SH-SY5Y (cell line): ENCODE measurements around the gene ATG10.

Source experiments
- GATA2 ChIP-seq: IDR thresholded peaks from 2 replicates; pipeline ENCODE4 v1.6.1; 2011; ENCODE audit warnings: mild to moderate bottlenecking, low read depth, low read length
- GATA3 ChIP-seq: IDR thresholded peaks from 2 replicates; pipeline ENCODE4 v1.6.1; 2011; ENCODE audit warnings: low read depth, mild to moderate bottlenecking, low read length, moderate library complexity

DNA sequence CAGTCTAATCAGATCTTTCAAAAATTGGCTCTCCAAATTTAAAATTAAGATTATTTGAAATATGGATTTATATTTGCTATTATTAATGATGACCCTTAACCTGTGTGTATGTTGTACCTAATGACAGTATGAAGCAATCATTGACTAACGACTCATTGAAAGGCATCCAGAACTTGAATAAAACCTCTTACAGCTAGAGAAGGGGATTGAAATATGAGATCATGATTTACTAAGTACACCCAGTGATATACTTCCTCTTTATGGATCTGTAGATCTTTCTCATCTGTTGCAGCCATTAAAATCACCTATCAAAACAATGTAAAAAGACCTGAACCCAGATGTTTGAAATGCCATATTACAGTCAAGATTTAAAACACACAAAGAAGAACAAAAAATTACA lies 179.8 kb downstream of the ATG10 start:
- TF ChIP-seq GATA3 (no peak), GATA2 (no peak)
